WTC11 (cell line): ENCODE results near the gene LRRC3C. TPM values are rescaled to one million over a fixed set of nuclear protein-coding genes. Genes with fewer than 3 reads are reported as not detected.

ENCODE experiments used
- ATAC-seq: fragments of 200-7000 bp; cut with Tn5 transposase; 2 replicates; pipeline ENCODE4 v1.10.0; 2021; ENCODE audit warnings: mild to moderate bottlenecking, moderate library complexity
- CTCF ChIA-PET: fragments of 300-600 bp; sonication (Branson Sonifier 250); formaldehyde crosslinking; loops from one replicate; lab custom pipeline; 2021; ENCODE audit warnings: antibody characterized with exemption; lab: Charles Lee
- POLR2A ChIA-PET: fragments of 350-600 bp; sonication (Branson Sonifier 250); formaldehyde crosslinking; loops from one replicate; lab custom pipeline; 2021; ENCODE audit warnings: antibody characterized with exemption; lab: Charles Lee
- DNase-seq: peaks from one replicate; pipeline ENCODE4 v3.0.0; 2021; ENCODE audit warnings: low spot score
- H3K27ac Mint-ChIP-seq: 2 replicates; pipeline ENCODE4 v1.8.0; 2021; ENCODE audit warnings: mixed read lengths
- H3K27me3 Mint-ChIP-seq: 2 replicates; pipeline ENCODE4 v1.8.0; 2021; ENCODE audit warnings: low read depth, mild to moderate bottlenecking, moderate library complexity, mixed read lengths
- H3K36me3 Mint-ChIP-seq: 2 replicates; pipeline ENCODE4 v1.8.0; 2021; ENCODE audit warnings: mixed read lengths
- H3K4me1 Mint-ChIP-seq: 2 replicates; pipeline ENCODE4 v1.8.0; 2022; ENCODE audit warnings: mixed read lengths
- H3K4me3 Mint-ChIP-seq: 2 replicates; pipeline ENCODE4 v1.8.0; 2021; ENCODE audit warnings: mild to moderate bottlenecking, moderate library complexity, mixed read lengths
- H3K9me3 Mint-ChIP-seq: 2 replicates; pipeline ENCODE4 v1.8.0; 2021; ENCODE audit warnings: mixed read lengths
- AR ChIP-seq: fragments of 250-450 bp; sonication (Bioruptor Pico); IDR thresholded peaks from 2 replicates; pipeline ENCODE4 v1.9.0; 2021; ENCODE audit warnings: mild to moderate bottlenecking
- ATF3 ChIP-seq: sonication (generic); formaldehyde crosslinking; conservative IDR thresholded peaks from 2 replicates; pipeline ENCODE4 v1.8.1; 2022; ENCODE audit warnings: mild to moderate bottlenecking, missing genetic modification reagents
- CTCF ChIP-seq: fragments of 200-600 bp; IDR thresholded peaks from 2 replicates; pipeline ENCODE4 v1.8.0; 2022; ENCODE audit warnings: antibody characterized with exemption
- E2F1 ChIP-seq: sonication (generic); formaldehyde crosslinking; IDR thresholded peaks from 2 replicates; pipeline ENCODE4 v1.8.0; 2022; ENCODE audit warnings: mild to moderate bottlenecking, missing genetic modification reagents
- ELF4 ChIP-seq: sonication (generic); formaldehyde crosslinking; IDR thresholded peaks from 2 replicates; pipeline ENCODE4 v1.8.1; 2022; ENCODE audit warnings: low read depth, mild to moderate bottlenecking, moderate library complexity, missing genetic modification reagents
- ETV6 ChIP-seq: sonication (generic); formaldehyde crosslinking; IDR thresholded peaks from 2 replicates; pipeline ENCODE4 v1.8.1; 2022; ENCODE audit warnings: mild to moderate bottlenecking, missing genetic modification reagents
- FOXP1 ChIP-seq: sonication (generic); formaldehyde crosslinking; IDR thresholded peaks from 2 replicates; pipeline ENCODE4 v1.8.0; 2022; ENCODE audit warnings: missing genetic modification reagents, mild to moderate bottlenecking, moderate library complexity, borderline replicate concordance
- GABPB1 ChIP-seq: sonication (generic); formaldehyde crosslinking; IDR thresholded peaks from 2 replicates; pipeline ENCODE4 v1.8.1; 2023; ENCODE audit warnings: mild to moderate bottlenecking, missing genetic modification reagents
- IRF1 ChIP-seq: sonication (generic); formaldehyde crosslinking; IDR thresholded peaks from 2 replicates; pipeline ENCODE4 v1.8.0; 2023; ENCODE audit warnings: missing genetic modification reagents
- MLX ChIP-seq: sonication (generic); formaldehyde crosslinking; IDR thresholded peaks from 2 replicates; pipeline ENCODE4 v1.8.1; 2023; ENCODE audit warnings: mild to moderate bottlenecking, missing genetic modification reagents, moderate library complexity
- PRDM15 ChIP-seq: sonication (generic); formaldehyde crosslinking; IDR thresholded peaks from 2 replicates; pipeline ENCODE4 v1.8.0; 2022; ENCODE audit warnings: missing genetic modification reagents
- SMAD3 ChIP-seq: sonication (generic); formaldehyde crosslinking; IDR thresholded peaks from 2 replicates; pipeline ENCODE4 v1.8.0; 2022; ENCODE audit warnings: missing genetic modification reagents, mild to moderate bottlenecking, borderline replicate concordance
- SMAD4 ChIP-seq: sonication (generic); formaldehyde crosslinking; IDR thresholded peaks from 2 replicates; pipeline ENCODE4 v1.8.0; 2022; ENCODE audit warnings: mild to moderate bottlenecking, missing genetic modification reagents
- TEAD1 ChIP-seq: sonication (generic); formaldehyde crosslinking; IDR thresholded peaks from 2 replicates; pipeline ENCODE4 v1.8.0; 2022; ENCODE audit warnings: mild to moderate bottlenecking, missing genetic modification reagents
- TEAD4 ChIP-seq: sonication (generic); formaldehyde crosslinking; IDR thresholded peaks from 2 replicates; pipeline ENCODE4 v1.8.0; 2022; ENCODE audit warnings: mild to moderate bottlenecking, missing genetic modification reagents
- USF2 ChIP-seq: sonication (generic); formaldehyde crosslinking; IDR thresholded peaks from 2 replicates; pipeline ENCODE4 v1.8.1; 2023; ENCODE audit warnings: mild to moderate bottlenecking, missing genetic modification reagents, moderate library complexity
- ZNF138 ChIP-seq: sonication (generic); formaldehyde crosslinking; conservative IDR thresholded peaks from 2 replicates; pipeline ENCODE4 v1.8.1; 2022; ENCODE audit warnings: mild to moderate bottlenecking, moderate library complexity, missing genetic modification reagents
- ZNF232 ChIP-seq: sonication (generic); formaldehyde crosslinking; IDR thresholded peaks from 2 replicates; pipeline ENCODE4 v1.8.0; 2022; ENCODE audit warnings: mild to moderate bottlenecking, missing genetic modification reagents
- ZNF281 ChIP-seq: sonication (generic); formaldehyde crosslinking; IDR thresholded peaks from 2 replicates; pipeline ENCODE4 v1.8.0; 2023; ENCODE audit warnings: mild to moderate bottlenecking, missing genetic modification reagents
- ZNF317 ChIP-seq: sonication (generic); formaldehyde crosslinking; IDR thresholded peaks from 2 replicates; pipeline ENCODE4 v1.8.1; 2023; ENCODE audit warnings: low read depth, mild to moderate bottlenecking, moderate library complexity, missing genetic modification reagents, borderline replicate concordance
- ZNF396 ChIP-seq: fragments of 250-450 bp; sonication (Bioruptor Pico); IDR thresholded peaks from 2 replicates; pipeline ENCODE4 v1.8.0; 2021; ENCODE audit warnings: mild to moderate bottlenecking, moderate library complexity, borderline replicate concordance
- ZNF671 ChIP-seq: fragments of 250-450 bp; sonication (Bioruptor Pico); IDR thresholded peaks from 2 replicates; pipeline ENCODE4 v1.8.0; 2021; ENCODE audit warnings: mild to moderate bottlenecking
- total RNA-seq: library from RNA; stranded (reverse); gene quantifications from 3 replicates; pipeline ENCODE4 v1.2.3, GENCODE V29; 2021

The LRRC3C gene
- total RNA-seq, 1 experiment from 2014 or later: not detected

GRCh38 chr17:39887078-39887477 lies 40.5 kb upstream of the LRRC3C start:
- Mint-ChIP-seq H3K36me3 (no peaks in the 10 kb centered on the region), H3K9me3 (no peaks in the 10 kb centered on the region), H3K27me3 (no peaks in the 10 kb centered on the region), H3K27ac (no peak overlapping the region), H3K4me1 (no peaks in the 10 kb centered on the region), H3K4me3 (no peak overlapping the region)
- ATAC-seq (no peak), DNase-seq (no peak)
- ChIA-PET CTCF (interaction anchor here (0.7 kb wide), 1 partner anchor 24 kb away, joined by 4 read pairs; no protein-coding TSS in a partner anchor), POLR2A (no interaction called here)
- TF ChIP-seq ZNF232 (CRISPR knock-in tag) (no peak), USF2 (CRISPR knock-in tag) (no peak), ZNF396 (no peak), ZNF317 (CRISPR knock-in tag) (no peak), PRDM15 (CRISPR knock-in tag) (no peak), ELF4 (CRISPR knock-in tag) (no peak), ATF3 (CRISPR knock-in tag) (no peak), MLX (CRISPR knock-in tag) (no peak), CTCF (no peak), GABPB1 (CRISPR knock-in tag) (no peak), TEAD4 (no peak), SMAD4 (no peak)

- Mint-ChIP-seq H3K36me3 (no peaks in the 10 kb centered on the region), H3K27me3 (peaks cover 10% of the 10 kb centered on the region), H3K4me1 (no peaks in the 10 kb centered on the region), H3K9me3 (no peaks in the 10 kb centered on the region), H3K4me3 (no peak overlapping the region), H3K27ac (no peak overlapping the region)
- POLR2A ChIA-PET: no interaction called here
- CTCF ChIA-PET: no interaction called here
- DNase-seq: no peak
- ATAC-seq: no peak
- no peak for TF ChIP-seq IRF1 (CRISPR knock-in tag)
- TF ChIP-seq ETV6 (CRISPR knock-in tag): no peak
- no peak for TF ChIP-seq E2F1 (CRISPR knock-in tag)
- no peak for TF ChIP-seq TEAD1 (CRISPR knock-in tag)
- no peak for TF ChIP-seq SMAD3
- TF ChIP-seq ZNF671 (CRISPR knock-in tag): no peak
- no peak for TF ChIP-seq FOXP1
- no peak for TF ChIP-seq AR (CRISPR knock-in tag)
- no peak for TF ChIP-seq ZNF281 (CRISPR knock-in tag)
- TF ChIP-seq ZNF138: no peak
Measured at GRCh38 chr17:39889200-39889599, 38.3 kb upstream of the LRRC3C start.
